MG63 (cell line): ENCODE measurements around the gene SCUBE1. TPM values are rescaled to one million over a fixed set of nuclear protein-coding genes. Genes with fewer than 3 reads are reported as not detected.

ENCODE experiments used
- DNase-seq: peaks from one replicate; pipeline ENCODE4 v3.0.0-alpha.2; 2020
- H3K27me3 ChIP-seq: fragments of 250-450 bp; sonication (Bioruptor Pico); 2 replicates; pipeline ENCODE4 v1.5.1; 2020; ENCODE audit warnings: mild to moderate bottlenecking, moderate library complexity
- H3K36me3 ChIP-seq: fragments of 250-450 bp; sonication (Bioruptor Pico); 2 replicates; pipeline ENCODE4 v1.5.1; 2020; ENCODE audit warnings: mild to moderate bottlenecking, moderate library complexity
- H3K4me3 ChIP-seq: fragments of 250-450 bp; sonication (Bioruptor Pico); 2 replicates; pipeline ENCODE4 v1.5.1; 2020; ENCODE audit warnings: mild to moderate bottlenecking, moderate library complexity
- H3K9me3 ChIP-seq: fragments of 250-450 bp; sonication (Bioruptor Pico); 2 replicates; pipeline ENCODE4 v1.5.1; 2020; ENCODE audit warnings: mild to moderate bottlenecking, moderate library complexity
- total RNA-seq: library from RNA; depleted of rRNA; stranded (reverse); fragments of >200 nt; shearing (Covaris generic); gene quantifications from 2 replicates; pipeline ENCODE4 v1.2.3, GENCODE V29; 2014; ENCODE audit warnings: low replicate concordance

Gene SCUBE1
- total RNA-seq, 1 experiment from 2014 or later = 0.16 TPM

DNA sequence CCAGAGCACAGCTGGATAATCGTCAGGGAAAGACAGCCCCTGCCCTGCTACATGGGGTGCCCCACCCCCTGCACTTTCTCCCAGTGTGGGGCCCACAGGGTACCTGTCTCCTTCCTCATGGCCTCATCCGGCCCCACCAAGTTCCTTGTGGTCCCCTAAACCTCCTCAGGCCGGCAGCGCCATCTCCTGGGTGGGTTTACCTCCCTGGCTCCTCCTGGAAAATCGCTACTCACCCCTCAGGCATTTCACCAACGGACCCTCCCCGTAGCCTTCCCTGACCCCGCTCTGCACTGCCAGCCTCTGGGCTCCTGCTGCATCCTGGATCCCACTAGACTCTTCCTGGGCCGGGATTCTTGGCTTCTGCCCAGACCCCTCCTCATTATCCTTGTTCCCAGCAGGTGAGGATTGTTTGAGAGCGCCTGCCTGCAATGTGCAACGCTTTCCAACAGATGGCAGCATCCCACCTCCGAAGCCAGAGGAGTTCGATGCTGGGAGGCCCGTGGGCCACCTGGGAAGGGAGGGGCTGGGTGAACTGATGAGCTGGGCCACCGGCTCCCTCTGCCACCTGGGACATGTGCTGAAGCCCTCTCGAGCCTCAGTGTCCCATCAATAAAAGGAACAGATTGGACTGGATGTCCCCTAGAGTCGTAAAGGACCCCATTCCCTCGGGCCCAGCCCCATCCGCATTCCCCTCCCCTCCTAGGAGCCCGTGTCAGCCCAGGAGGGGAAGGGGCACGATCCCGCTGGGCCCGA lies 112.0 kb downstream of the SCUBE1 start:
- peak; percentile 34 for DNase-seq
- Histone ChIP-seq H3K27me3 (no peaks in the 10 kb centered on the region), H3K4me3 (no peak overlapping the region), H3K36me3 (no peaks in the 10 kb centered on the region), H3K9me3 (no peaks in the 10 kb centered on the region)

DNA sequence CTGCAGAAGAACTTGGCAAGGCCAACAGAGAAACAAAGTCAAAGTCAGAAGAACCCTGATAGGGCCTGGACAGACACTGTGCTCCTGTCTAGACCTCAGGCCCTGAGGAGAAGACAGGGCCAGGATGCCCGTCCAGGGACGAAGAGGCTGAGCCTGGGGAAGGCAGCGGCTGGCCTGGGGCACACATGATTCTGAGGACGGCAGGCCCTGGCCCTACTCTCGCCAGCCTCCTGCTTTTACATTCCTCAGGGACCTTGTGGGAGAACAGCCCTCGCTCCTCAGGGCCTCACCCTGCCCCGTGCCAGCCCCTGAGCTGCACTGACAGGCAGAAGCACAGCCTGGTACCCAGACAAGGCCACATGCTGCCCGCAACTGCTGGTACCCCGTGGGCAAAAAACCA lies 112.6 kb downstream of the SCUBE1 start:
- Histone ChIP-seq H3K36me3 (no peaks in the 10 kb centered on the region), H3K27me3 (no peaks in the 10 kb centered on the region), H3K9me3 (no peaks in the 10 kb centered on the region), H3K4me3 (no peak overlapping the region)
- DNase-seq = no peak

DNA sequence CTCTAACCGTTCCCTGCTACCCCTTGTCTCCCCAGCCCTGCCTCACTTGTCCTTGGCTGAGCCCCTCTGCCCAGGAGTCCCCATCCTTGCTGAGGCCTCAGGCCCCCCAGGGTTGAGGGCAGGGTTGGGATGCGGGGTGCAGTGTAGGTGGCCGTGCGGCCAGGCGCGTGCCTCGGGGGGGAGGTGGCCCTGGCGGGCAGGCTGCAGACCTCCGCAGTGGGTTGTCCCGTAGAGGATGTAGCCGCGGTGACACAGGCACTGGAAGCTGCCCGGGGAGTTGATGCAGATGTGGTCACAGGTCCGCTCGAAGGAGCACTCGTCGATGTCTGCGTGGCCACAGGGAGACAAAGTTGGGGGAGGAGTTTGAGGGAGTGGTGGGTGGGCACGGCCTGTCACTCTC lies 114.3 kb downstream of the SCUBE1 start:
- DNase-seq = no peak
- Histone ChIP-seq H3K36me3 (no peaks in the 10 kb centered on the region), H3K27me3 (no peaks in the 10 kb centered on the region), H3K4me3 (no peak overlapping the region), H3K9me3 (no peaks in the 10 kb centered on the region)

DNA sequence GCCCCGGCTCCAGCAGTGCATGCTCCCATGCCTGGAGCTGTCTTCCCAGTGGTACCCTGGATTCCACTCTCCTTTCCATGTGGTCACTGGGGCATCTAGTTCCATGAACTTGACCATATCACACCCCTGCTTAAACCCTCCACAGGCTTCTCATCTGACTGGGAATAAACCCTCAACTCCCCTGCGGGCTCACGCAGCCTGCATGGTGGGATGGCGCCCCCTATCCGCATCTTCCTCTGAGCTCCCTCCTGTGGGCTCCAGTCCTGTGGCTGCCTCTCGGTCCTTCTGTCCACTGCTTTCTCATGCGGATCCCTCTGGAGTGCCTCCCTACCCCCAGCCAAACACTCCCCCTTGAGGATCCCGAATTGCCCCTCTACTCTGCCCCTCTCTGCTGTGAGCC lies 114.8 kb downstream of the SCUBE1 start:
- no peaks in the 10 kb centered on the region for H3K36me3 ChIP-seq
- H3K27me3 ChIP-seq = no peaks in the 10 kb centered on the region
- no peak overlapping the region for H3K4me3 ChIP-seq
- DNase-seq = peak; percentile 12
- no peaks in the 10 kb centered on the region for H3K9me3 ChIP-seq

DNA sequence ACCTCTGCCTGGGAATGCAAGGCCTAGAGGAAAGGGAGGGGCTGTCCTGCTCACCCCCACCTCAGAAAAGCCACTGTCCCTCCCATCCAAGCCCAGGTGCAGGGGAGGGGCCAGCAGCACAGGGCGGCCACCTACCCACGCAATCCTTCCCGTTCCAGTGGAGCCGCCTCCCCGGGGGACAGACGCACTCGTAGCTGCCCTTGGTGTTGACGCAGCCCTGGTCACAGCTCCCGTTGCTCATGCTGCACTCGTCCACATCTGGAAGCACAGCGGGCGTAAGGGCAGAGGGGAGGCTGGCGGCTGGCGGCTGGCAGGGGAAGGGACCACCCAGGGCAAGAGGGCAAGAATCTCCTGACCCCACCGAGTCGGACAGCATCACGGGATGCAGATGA lies 115.9 kb downstream of the SCUBE1 start:
- H3K4me3 ChIP-seq = no peak overlapping the region
- H3K27me3 ChIP-seq = no peaks in the 10 kb centered on the region
- DNase-seq = no peak
- H3K36me3 ChIP-seq = no peaks in the 10 kb centered on the region
- H3K9me3 ChIP-seq = no peaks in the 10 kb centered on the region

DNA sequence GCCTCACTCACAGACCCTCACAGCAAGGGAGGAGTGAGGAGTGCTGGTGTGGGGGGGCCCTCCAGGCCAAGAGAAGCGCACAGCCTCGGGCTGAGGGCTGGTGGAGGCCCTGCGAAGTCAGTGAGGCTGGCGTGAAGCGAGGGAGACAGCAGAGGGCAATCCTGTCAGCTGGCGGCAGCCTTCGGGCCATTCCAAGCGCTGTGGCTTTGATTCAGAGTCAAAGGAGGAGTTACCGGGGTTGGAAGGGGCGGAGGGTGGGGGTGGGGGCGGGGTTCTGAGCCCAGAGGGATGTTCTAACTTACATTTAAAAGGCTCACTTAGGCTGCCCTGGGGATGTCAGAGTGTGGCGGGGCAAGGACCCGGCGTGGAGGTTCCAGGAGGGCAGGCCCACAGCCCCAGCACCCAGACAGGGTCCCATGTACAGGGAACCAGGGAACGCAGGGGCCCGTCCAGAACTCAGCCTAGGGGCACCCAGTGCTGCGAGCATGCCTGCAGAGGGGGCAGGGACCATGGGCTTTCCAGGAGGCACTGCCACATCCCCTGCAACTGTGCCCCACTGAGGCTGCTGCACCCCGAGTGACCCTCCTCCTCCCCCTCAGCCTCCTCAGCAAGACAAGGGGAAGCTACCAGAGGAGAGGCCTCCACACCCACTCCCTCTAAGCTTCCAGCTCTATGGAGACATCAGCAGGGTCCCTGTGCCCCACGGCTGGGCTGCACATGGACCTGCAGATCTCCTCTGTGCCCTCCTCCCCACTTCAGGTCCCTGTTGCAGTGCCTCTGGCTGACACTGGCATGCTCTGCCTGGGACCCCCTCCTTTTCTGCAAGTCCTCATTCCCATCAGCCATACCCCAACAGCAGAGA lies 116.6 kb downstream of the SCUBE1 start:
- Histone ChIP-seq H3K9me3 (no peaks in the 10 kb centered on the region), H3K27me3 (no peaks in the 10 kb centered on the region), H3K36me3 (no peaks in the 10 kb centered on the region), H3K4me3 (no peak overlapping the region)
- no peak for DNase-seq

DNA sequence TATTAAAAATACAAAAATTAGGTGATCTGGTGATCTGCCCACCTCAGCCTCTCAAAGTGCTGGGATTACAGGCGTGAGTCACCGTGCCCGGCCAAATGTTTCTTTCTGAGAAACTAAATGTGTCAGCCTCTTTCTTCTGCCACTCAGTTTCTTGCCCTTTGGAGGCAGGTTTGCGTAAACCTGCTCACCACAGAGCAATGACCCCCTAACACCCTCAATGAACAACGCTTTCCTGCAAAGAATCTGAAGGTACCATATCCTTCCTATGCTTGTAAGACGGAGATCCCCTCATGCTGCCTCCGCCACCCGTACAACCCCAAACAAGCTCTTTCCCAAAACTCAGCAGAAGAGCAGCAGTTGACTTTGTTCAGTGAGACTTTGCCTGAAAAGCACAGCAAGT lies 117.6 kb downstream of the SCUBE1 start:
- H3K4me3 ChIP-seq = no peak overlapping the region
- H3K27me3 ChIP-seq = no peaks in the 10 kb centered on the region
- no peaks in the 10 kb centered on the region for H3K9me3 ChIP-seq
- no peaks in the 10 kb centered on the region for H3K36me3 ChIP-seq
- DNase-seq = no peak

DNA sequence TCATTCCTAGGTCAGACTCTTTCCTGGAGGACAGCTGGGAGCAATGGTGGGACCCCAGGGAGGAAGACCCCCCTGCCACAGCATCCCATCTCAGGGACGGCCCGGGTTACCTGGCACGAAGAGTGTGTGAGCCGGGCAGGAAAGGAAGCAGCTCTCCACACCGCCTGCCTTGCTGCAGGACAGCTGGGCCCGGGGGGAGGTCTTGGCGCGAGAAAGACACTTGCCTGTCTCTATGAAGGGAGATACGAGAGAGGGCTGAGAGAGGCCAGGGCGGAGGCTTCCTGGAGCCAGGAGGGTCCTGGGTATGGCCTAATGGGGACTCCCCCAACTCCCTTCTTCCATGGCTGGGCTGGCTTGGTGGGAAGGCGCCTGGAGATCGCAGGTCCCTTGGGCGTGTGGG lies 120.2 kb downstream of the SCUBE1 start:
- Histone ChIP-seq H3K27me3 (no peaks in the 10 kb centered on the region), H3K9me3 (no peaks in the 10 kb centered on the region), H3K4me3 (no peak overlapping the region), H3K36me3 (no peaks in the 10 kb centered on the region)
- DNase-seq = no peak

DNA sequence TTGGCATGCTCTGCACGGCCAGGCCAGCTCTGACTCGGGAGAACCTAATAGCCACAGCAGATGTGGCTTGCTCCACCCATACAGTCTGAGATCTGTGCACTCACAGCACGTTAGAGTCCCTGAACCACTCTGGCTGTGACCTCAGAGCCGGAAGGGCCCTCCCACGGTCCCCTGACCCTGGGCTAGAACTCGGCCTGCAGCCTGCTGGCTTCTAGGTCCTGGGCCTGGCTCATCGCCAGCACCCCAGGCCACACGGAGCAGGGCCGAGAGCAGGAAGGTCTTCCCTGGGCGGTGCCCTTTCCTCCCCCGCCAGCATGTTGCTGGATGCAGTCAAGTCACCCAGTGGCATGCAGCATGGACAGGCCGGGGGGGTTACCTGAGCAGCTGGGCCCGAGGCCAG lies 120.9 kb downstream of the SCUBE1 start:
- Histone ChIP-seq H3K36me3 (no peaks in the 10 kb centered on the region), H3K4me3 (no peak overlapping the region), H3K9me3 (no peaks in the 10 kb centered on the region), H3K27me3 (no peaks in the 10 kb centered on the region)
- DNase-seq = no peak

DNA sequence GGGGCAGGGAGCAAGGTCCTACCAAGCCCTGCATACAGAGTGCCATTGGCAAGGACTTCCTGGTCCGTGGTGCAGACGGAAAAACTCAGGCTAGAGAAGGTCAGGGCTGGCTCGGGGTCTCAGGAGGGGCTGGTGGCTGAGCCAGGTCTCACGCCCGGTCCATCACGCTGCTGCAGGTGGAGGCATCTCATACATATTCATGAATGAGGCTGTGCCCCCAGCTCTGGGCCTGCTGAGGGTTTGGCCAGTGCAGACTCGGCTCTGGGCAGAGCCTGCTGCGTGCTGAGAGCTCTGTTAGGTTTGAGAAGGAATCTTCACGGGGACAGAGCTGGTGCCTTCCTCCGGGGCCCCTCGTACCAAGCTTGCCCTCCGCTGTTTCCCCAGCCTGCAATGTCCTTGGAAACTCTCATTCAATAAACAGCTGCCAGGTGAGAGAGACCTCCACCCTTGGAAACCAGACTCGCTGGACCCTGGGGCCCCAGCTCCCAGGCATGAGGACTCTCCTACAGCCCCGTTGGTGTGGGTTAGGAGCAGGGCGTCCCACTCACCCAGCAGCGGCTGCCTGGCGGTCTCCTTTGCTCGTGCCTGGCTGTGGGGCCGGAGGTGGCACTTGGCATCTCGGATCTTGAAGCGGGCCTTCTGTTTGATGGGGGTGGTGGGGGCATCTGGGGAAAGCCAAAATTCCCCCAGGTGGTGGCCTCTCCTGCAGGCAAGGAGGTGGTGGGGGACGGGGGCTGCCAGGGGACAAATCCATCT lies 122.4 kb downstream of the SCUBE1 start:
- no peak for DNase-seq
- H3K4me3 ChIP-seq = no peak overlapping the region
- H3K27me3 ChIP-seq = no peaks in the 10 kb centered on the region
- H3K36me3 ChIP-seq = no peaks in the 10 kb centered on the region
- no peaks in the 10 kb centered on the region for H3K9me3 ChIP-seq

DNA sequence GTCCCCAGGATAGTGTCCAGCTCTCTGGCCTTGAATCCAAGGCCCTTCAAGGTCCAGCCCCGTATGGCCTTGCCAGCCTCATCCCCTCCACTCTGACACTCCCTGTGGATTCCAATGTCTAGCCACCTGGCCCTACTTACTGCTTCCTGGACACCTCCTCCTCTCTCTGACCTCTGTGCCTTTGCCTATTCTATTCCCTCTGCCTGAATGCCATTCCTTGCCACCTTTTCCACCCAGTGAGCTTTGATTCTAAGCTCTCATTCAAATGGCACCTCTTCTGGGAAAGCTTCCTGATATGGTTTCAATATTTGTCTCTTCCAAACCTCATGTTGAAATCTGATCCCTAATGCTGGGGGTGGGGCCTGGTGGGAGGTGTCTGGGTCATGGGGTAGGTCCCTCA lies 124.4 kb downstream of the SCUBE1 start:
- Histone ChIP-seq H3K4me3 (no peak overlapping the region), H3K27me3 (no peaks in the 10 kb centered on the region), H3K9me3 (no peaks in the 10 kb centered on the region), H3K36me3 (no peaks in the 10 kb centered on the region)
- DNase-seq = no peak

DNA sequence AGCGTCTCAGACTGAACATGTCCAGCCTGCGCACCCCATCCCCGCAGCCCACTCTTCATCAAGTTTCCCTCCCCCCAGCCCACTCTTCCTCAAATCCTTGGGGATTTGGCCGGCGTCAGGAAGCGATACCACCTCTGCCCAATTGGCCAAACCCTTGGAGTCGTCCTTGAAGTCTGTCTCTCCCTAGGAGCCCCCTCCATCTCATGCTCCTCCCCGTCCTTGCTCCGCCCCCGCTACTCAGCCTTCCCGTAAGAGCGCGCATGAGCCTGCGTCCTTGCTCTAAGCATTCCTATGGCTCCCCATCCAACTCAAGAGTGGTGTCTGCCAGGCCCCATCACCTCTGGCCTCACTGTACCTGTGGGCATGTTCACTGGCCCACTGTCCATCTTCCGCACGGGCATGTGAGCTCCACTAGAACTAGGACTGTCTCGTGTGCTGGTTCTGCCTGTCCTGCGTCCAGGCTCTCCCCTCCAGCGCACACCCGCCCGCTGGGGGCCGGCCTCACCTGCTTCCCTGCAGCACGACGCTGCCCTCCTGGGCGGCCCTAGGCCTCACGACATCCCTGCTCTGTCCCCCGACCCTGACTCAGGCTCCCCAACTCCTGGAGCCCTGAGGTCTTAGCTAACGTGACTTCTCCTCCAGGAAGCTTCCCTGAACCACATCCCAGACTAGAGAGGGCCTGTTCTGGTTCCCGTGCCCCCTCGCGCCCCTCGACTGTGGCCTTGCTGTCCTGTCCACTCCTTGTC lies 125.7 kb downstream of the SCUBE1 start:
- DNase-seq = no peak
- Histone ChIP-seq H3K27me3 (no peaks in the 10 kb centered on the region), H3K36me3 (no peaks in the 10 kb centered on the region), H3K9me3 (no peaks in the 10 kb centered on the region), H3K4me3 (no peak overlapping the region)

DNA sequence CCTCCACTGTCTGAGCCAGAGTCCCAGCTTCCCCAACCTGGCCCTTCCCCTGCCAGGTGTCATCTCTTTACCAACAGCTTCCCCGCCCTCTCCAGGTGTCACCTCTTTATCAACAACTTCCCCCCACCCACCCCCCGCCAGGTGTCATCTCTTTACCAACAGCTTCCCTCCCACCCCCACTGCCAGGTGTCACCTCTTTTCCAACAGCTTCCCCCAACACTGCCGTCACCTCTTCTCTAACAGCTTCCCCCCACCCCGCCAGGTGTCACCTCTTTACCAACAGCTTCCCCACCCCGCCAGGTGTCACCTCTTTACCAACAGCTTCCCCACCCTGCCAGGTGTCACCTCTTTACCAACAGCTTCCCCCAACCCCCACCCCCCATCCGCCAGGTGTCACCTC lies 126.4 kb downstream of the SCUBE1 start:
- DNase-seq = no peak
- H3K4me3 ChIP-seq = no peak overlapping the region
- H3K27me3 ChIP-seq = no peaks in the 10 kb centered on the region
- no peaks in the 10 kb centered on the region for H3K9me3 ChIP-seq
- no peaks in the 10 kb centered on the region for H3K36me3 ChIP-seq

DNA sequence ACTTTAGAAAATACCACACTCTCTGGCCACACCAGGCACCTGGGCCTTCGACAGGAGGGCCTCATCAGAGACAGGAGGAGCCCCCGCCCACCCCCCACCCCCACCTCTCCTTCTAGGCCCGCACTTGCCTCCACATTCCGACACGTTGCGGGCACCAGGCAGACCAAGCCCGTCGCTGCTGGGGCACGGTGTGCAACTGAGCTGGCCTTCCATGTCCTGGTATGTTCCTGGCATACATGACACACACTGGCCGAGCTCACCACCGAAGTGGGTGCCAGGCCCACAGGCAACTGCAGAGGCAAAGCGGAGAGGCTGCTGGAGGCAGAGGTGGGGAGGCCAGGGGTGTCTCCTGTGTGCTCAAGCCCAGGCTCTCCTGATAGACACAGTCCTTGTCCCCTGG lies 129.2 kb downstream of the SCUBE1 start:
- H3K36me3 ChIP-seq = no peaks in the 10 kb centered on the region
- no peak for DNase-seq
- no peaks in the 10 kb centered on the region for H3K9me3 ChIP-seq
- H3K27me3 ChIP-seq = no peaks in the 10 kb centered on the region
- no peak overlapping the region for H3K4me3 ChIP-seq

DNA sequence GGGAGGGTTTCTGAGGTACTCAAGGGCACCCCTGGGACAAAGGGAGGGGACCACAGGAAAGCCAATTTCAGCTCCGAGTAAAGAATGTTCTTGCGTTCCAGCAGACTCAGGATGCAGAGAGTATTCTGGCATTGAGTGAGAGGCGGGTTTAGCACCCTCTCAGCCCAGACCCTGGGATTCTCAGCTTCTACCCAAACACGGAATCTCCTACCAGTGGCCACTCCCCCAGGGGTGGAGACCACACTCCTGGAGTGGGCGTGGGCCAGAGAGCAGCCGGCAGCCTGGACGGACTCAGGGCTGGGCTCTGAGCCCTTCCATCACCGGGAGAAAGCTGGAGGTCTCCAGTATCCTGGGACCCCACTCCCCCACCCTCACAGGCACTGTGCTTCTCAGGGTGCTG lies 130.1 kb downstream of the SCUBE1 start:
- Histone ChIP-seq H3K36me3 (no peaks in the 10 kb centered on the region), H3K9me3 (no peaks in the 10 kb centered on the region), H3K4me3 (no peak overlapping the region), H3K27me3 (no peaks in the 10 kb centered on the region)
- no peak for DNase-seq

DNA sequence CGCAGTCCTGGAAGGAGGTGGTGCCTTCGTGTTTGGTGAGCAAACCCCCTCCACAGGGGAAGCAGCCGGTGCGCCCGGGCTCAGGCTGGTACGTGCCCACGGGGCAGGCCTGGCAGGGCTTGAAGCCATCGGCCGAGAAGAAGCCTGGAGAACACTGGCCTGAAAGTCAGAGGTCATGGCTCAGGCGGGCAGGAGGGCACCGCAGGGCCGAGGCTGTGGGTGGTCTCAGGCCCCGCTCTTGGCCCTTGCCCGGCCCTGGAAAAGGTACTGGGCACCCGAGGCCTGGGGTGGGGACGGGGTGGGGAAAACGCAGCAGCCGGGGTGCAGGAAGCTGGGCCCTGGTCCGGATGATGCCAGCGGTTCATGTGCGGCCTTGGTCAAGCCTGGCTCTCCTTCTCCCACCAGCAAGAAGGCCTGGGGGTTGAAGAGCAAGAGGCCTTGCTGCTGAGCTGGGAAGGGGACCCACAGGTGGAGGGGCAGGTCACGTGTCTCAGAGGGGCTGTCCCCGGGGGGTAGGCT lies 130.7 kb downstream of the SCUBE1 start:
- no peaks in the 10 kb centered on the region for H3K27me3 ChIP-seq
- no peak for DNase-seq
- no peaks in the 10 kb centered on the region for H3K36me3 ChIP-seq
- no peaks in the 10 kb centered on the region for H3K9me3 ChIP-seq
- no peak overlapping the region for H3K4me3 ChIP-seq
